HCT116 (cell line): Measurements from ENCODE around the gene MOSPD3. TPM values are rescaled to one million over a fixed set of nuclear protein-coding genes. Genes with fewer than 3 reads are reported as not detected.

Experiments used
- ATAC-seq: fragments of 200-7000 bp; cut with Tn5 transposase; 2 replicates; pipeline ENCODE4 v1.9.1; 2020; ENCODE audit warnings: mild to moderate bottlenecking, moderate library complexity
- BruUV-seq: library from RNA; stranded (reverse); fragments of 400-500 nt; replicated peaks from 2 replicates; lab custom pipeline; 2021; lab: Mats Ljungman, UMichigan
- CTCF ChIA-PET: fragments of 300-600 bp; sonication (Branson Sonifier 250); formaldehyde crosslinking; loops from one replicate; lab custom pipeline; 2021; ENCODE audit warnings: antibody characterized with exemption; lab: Charles Lee
- POLR2A ChIA-PET: fragments of 300-600, 350-600 bp; sonication (Branson Sonifier 250); formaldehyde crosslinking; loops from one replicate; lab custom pipeline; 2021; ENCODE audit warnings: antibody characterized with exemption; lab: Charles Lee
- RAD21 ChIA-PET, 2 experiments: fragments of 300-600 bp; sonication (Branson Sonifier 250); formaldehyde crosslinking; loops; one replicate each; lab custom pipeline; 2023; ENCODE audit warnings: low total read pairs in 2 of 2; ENCODE audit not compliant: uncharacterized antibody in 2 of 2, unreplicated experiment in 2 of 2, low non-redundant PET in 1 of 2; lab: Charles Lee
- DNase-seq: peaks from one replicate; pipeline ENCODE4 v3.0.0-alpha.2; 2010; ENCODE audit warnings: low read depth, low spot score
- H2AFZ ChIP-seq: fragments of 200-600 bp; shearing (Covaris generic), sonication (generic); 2 replicates; pipeline ENCODE4 v1.6.1; 2017; ENCODE audit warnings: low read depth, mixed run types, mixed read lengths, antibody characterized with exemption, low read length; ENCODE audit not compliant: poor library complexity, severe bottlenecking
- H3K27ac ChIP-seq: 2 replicates; pipeline ENCODE4 v1.5.1; 2012; ENCODE audit warnings: low read depth, low read length
- H3K27me3 ChIP-seq: fragments of 200-600 bp; sonication (generic); 2 replicates; pipeline ENCODE4 v1.6.1; 2016; ENCODE audit warnings: mixed run types, low read length, mixed read lengths; ENCODE audit not compliant: insufficient read depth
- H3K36me3 ChIP-seq, 2 experiments: fragments of 200-500 bp in 1 of 2; fragments of 200-600 bp in 1 of 2; sonication (Bioruptor generic) in 1 of 2; sonication (generic) in 1 of 2; 2 replicates each; pipeline versions ENCODE4 v1.5.1 to v1.6.1; 2014 to 2016; ENCODE audit warnings: low read length in 2 of 2, inconsistent platforms in 1 of 2, mixed read lengths in 1 of 2, mixed run types in 1 of 2; ENCODE audit not compliant: insufficient read depth in 2 of 2, control insufficient read depth in 1 of 2
- H3K4me1 ChIP-seq, 2 experiments: fragments of 200-600 bp in 1 of 2; sonication (generic) in 1 of 2; 2 replicates each; pipeline versions ENCODE4 v1.5.1 to v1.6.1; 2012 to 2017; ENCODE audit warnings: low read length in 2 of 2, inconsistent platforms in 1 of 2, mild to moderate bottlenecking in 1 of 2, mixed read lengths in 1 of 2, mixed run types in 1 of 2, moderate library complexity in 1 of 2; ENCODE audit not compliant: insufficient read depth in 2 of 2, control insufficient read depth in 1 of 2
- H3K4me2 ChIP-seq: fragments of 200-600 bp; sonication (generic); 2 replicates; pipeline ENCODE4 v1.6.1; 2017; ENCODE audit warnings: mixed run types, low read length, mixed read lengths
- H3K4me3 ChIP-seq, 2 experiments: fragments of 200-600 bp in 1 of 2; sonication (generic) in 1 of 2; replicated peaks in 1 of 2; 2 replicates each; pipeline ENCODE4 v1.5.1; 2011 to 2016; ENCODE audit warnings: low read length in 2 of 2, control low read depth in 1 of 2, low read depth in 1 of 2, mild to moderate bottlenecking in 1 of 2, mixed read lengths in 1 of 2, mixed run types in 1 of 2
- H3K79me2 ChIP-seq: fragments of 200-600 bp; sonication (generic); 2 replicates; pipeline ENCODE4 v1.6.1; 2017; ENCODE audit warnings: mild to moderate bottlenecking, mixed run types, low read length, moderate library complexity, mixed read lengths; ENCODE audit not compliant: insufficient read depth
- H3K9ac ChIP-seq: fragments of 200-600 bp; sonication (generic); 2 replicates; pipeline ENCODE4 v1.6.1; 2016; ENCODE audit warnings: low read length, mixed read lengths
- H3K9me2 ChIP-seq: fragments of 200-600 bp; sonication (generic), shearing (Covaris generic); 2 replicates; pipeline ENCODE4 v1.6.1; 2017; ENCODE audit warnings: mixed run types, mild to moderate bottlenecking, moderate library complexity; ENCODE audit not compliant: insufficient read depth
- H3K9me3 ChIP-seq, 2 experiments: fragments of 200-500 bp in 1 of 2; fragments of 200-600 bp in 1 of 2; sonication (Bioruptor generic) in 1 of 2; sonication (generic) in 1 of 2; 2 replicates each; pipeline ENCODE4 v1.6.1; 2014 to 2017; ENCODE audit warnings: low read length in 2 of 2, mixed read lengths in 2 of 2, inconsistent platforms in 1 of 2, low read depth in 1 of 2, mild to moderate bottlenecking in 1 of 2, mixed run types in 1 of 2, moderate library complexity in 1 of 2; ENCODE audit not compliant: control insufficient read depth in 1 of 2, insufficient read depth in 1 of 2
- H4K20me1 ChIP-seq: fragments of 200-600 bp; sonication (generic), shearing (Covaris generic); 2 replicates; pipeline ENCODE4 v1.6.1; 2017; ENCODE audit warnings: mixed run types, mild to moderate bottlenecking, moderate library complexity; ENCODE audit not compliant: insufficient read depth
- CBX3 ChIP-seq: IDR thresholded peaks from 2 replicates; pipeline ENCODE4 v1.6.1; 2012; ENCODE audit warnings: low read depth
- CEBPB ChIP-seq: IDR thresholded peaks from 2 replicates; pipeline ENCODE4 v1.6.1; 2012; ENCODE audit warnings: low read depth
- CTCF ChIP-seq, 3 experiments: fragments of 200-600 bp in 1 of 3; sonication (generic) in 1 of 3; IDR thresholded peaks in 2 of 3; conservative IDR thresholded peaks in 1 of 3; 2 replicates each; pipeline ENCODE4 v1.5.1; 2012 to 2017; ENCODE audit warnings: low read depth in 2 of 3, low read length in 2 of 3, antibody characterized with exemption in 1 of 3, borderline replicate concordance in 1 of 3, control low read depth in 1 of 3, mild to moderate bottlenecking in 1 of 3, mixed read lengths in 1 of 3, mixed run types in 1 of 3, moderate library complexity in 1 of 3; ENCODE audit not compliant: insufficient read depth in 1 of 3
- ELF1 ChIP-seq: IDR thresholded peaks from 2 replicates; pipeline ENCODE4 v1.6.1; 2012; ENCODE audit warnings: low read depth, borderline replicate concordance
- EZH2 ChIP-seq: fragments of 200-600 bp; sonication (generic); IDR thresholded peaks from 2 replicates; pipeline ENCODE4 v1.6.1; 2017; ENCODE audit warnings: antibody characterized with exemption, mixed run types
- EZH2phosphoT487 ChIP-seq: fragments of 200-600 bp; IDR thresholded peaks from 2 replicates; pipeline ENCODE4 v1.6.1; 2018; ENCODE audit warnings: antibody characterized with exemption, borderline replicate concordance
- FOSL1 ChIP-seq: IDR thresholded peaks from 2 replicates; pipeline ENCODE4 v1.6.1; 2012; ENCODE audit warnings: low read depth
- JUND ChIP-seq: IDR thresholded peaks from 2 replicates; pipeline ENCODE4 v1.6.1; 2012
- POLR2AphosphoS5 ChIP-seq: IDR thresholded peaks from 2 replicates; pipeline ENCODE4 v1.6.1; 2011; ENCODE audit warnings: mild to moderate bottlenecking, low read depth, low read length, moderate library complexity
- RAD21 ChIP-seq: IDR thresholded peaks from 2 replicates; pipeline ENCODE4 v1.6.1; 2012; ENCODE audit warnings: low read depth, mild to moderate bottlenecking
- TCF7L2 ChIP-seq: IDR thresholded peaks from 2 replicates; pipeline ENCODE4 v1.7.0; 2011; ENCODE audit warnings: borderline replicate concordance, inconsistent platforms; ENCODE audit not compliant: insufficient read depth, insufficient read length; ENCODE audit errors: extremely low read depth
- ZBTB33 ChIP-seq: IDR thresholded peaks from 2 replicates; pipeline ENCODE4 v1.6.1; 2011; ENCODE audit warnings: mild to moderate bottlenecking, low read length, moderate library complexity; ENCODE audit not compliant: insufficient replicate concordance; ENCODE audit errors: extremely low read depth
- ZFX ChIP-seq: fragments of 450-650 bp; IDR thresholded peaks from 2 replicates; pipeline ENCODE4 v1.6.1; 2017
- ZNF274 ChIP-seq: fragments of 200-500 bp; sonication (Bioruptor generic); IDR thresholded peaks from 2 replicates; pipeline ENCODE4 v1.6.1; 2014; ENCODE audit warnings: mild to moderate bottlenecking, low read depth, low read length, inconsistent platforms
- intact Hi-C: fragments of 100-400 bp; cut with micrococcal nuclease; formaldehyde crosslinking; loops from 2 replicates; pipeline ENCODE4 v1.10.0; 2022
- total RNA-seq: library from RNA; stranded (reverse); gene quantifications from one replicate; pipeline ENCODE4 v1.2.1, GENCODE V29; 2021; ENCODE audit not compliant: unreplicated experiment

Gene MOSPD3
- total RNA-seq, 1 experiment from 2014 or later, result 32.8 TPM

- H3K9ac ChIP-seq, result no peak overlapping the region
- H3K27me3 ChIP-seq, result no peaks in the 10 kb centered on the region
- no peak for ATAC-seq
- H3K9me2 ChIP-seq, result no peaks in the 10 kb centered on the region
- no TSS peak for BruUV-seq
- RAD21 ChIA-PET, result no interaction called here
- CTCF ChIA-PET, result no interaction called here
- no peaks in the 10 kb centered on the region for H4K20me1 ChIP-seq
- H3K4me3 ChIP-seq, result no peak overlapping the region
- no peak overlapping the region for H2AFZ ChIP-seq
- peaks cover 0 to 8% of the 10 kb centered on the region in 2 experiments; a peak in 2 of 4 replicates for H3K4me1 ChIP-seq
- no peaks in the 10 kb centered on the region for H3K36me3 ChIP-seq
- no peaks in the 10 kb centered on the region for H3K9me3 ChIP-seq
- intact Hi-C loops, result no loop called here
- no peak overlapping the region for H3K4me2 ChIP-seq
- TF ChIP-seq FOSL1 (no peak), CEBPB (no peak), JUND (no peak), CBX3 (no peak), POLR2AphosphoS5 (no peak), CTCF (IDR thresholded peaks at IDR 0.05 in 2 of 3, conservative IDR thresholded peaks at IDR 0.05 in 1 of 3; ENCODE audit: borderline replicate concordance in 1 of 3, insufficient read depth in 1 of 3, low read depth in 2 of 3, low read length in 2 of 3) (no peak), ZFX (no peak), EZH2 (no peak), TCF7L2 (no peak), RAD21 (no peak), ZBTB33 (no peak), ZNF274 (no peak), EZH2phosphoT487 (no peak), ELF1 (no peak)
- H3K79me2 ChIP-seq, result no peaks in the 10 kb centered on the region
- H3K27ac ChIP-seq, result no peak overlapping the region
- POLR2A ChIA-PET, result no interaction called here
- DNase-seq, result no peak
These were observed 8.5 kb downstream of the MOSPD3 start for GRCh38 chr7:100620804-100621203.
